ENCODE data around the gene MRPS26. TPM values are rescaled to one million over a fixed set of nuclear protein-coding genes. Genes with fewer than 3 reads are reported as not detected.

Gene MRPS26
- total RNA-seq, 2 donors from 2014 or later = 28.0 to 29.0 TPM

DNA sequence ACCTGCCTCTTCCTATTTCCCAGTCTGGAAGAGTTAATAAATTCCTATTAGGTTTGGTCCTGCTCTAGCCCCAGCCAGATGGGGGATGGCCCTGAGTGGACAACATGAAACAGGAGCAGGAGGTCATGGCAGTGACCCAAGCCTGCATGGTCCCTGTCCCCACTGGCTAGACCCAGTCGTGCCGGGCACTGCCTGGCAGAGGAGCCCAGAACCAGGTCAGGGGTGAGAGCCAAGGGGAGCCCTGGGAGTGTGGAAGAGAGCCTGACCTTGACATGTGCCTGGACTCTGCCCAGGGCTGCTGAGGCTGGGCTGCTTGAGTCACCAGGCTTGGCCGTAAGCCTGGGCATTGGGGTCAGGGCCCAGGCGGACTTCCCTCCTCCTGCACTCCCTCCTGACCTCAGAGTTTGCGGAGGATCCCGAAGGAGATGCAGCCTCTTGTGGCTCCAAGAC lies 35.1 kb downstream of the MRPS26 start:
- no peak for ATAC-seq
- H3K4me1 ChIP-seq = peaks cover 10% of the 10 kb centered on the region
- no peaks in the 10 kb centered on the region for H3K27me3 ChIP-seq
- peak; percentile 23 to 63 (median 30) for DNase-seq
- H3K4me3 ChIP-seq = no peak overlapping the region
- no peak overlapping the region for H3K27ac ChIP-seq
- H3K9me3 ChIP-seq = no peaks in the 10 kb centered on the region
- no peaks in the 10 kb centered on the region for H3K36me3 ChIP-seq (replicated peaks in 1 of 2; ENCODE audit: insufficient read depth in 1 of 2, low read depth in 2 of 2)
- TF ChIP-seq POLR2A (IDR thresholded peaks at IDR 0.05) = no peak
- TF ChIP-seq, protein P1, sequence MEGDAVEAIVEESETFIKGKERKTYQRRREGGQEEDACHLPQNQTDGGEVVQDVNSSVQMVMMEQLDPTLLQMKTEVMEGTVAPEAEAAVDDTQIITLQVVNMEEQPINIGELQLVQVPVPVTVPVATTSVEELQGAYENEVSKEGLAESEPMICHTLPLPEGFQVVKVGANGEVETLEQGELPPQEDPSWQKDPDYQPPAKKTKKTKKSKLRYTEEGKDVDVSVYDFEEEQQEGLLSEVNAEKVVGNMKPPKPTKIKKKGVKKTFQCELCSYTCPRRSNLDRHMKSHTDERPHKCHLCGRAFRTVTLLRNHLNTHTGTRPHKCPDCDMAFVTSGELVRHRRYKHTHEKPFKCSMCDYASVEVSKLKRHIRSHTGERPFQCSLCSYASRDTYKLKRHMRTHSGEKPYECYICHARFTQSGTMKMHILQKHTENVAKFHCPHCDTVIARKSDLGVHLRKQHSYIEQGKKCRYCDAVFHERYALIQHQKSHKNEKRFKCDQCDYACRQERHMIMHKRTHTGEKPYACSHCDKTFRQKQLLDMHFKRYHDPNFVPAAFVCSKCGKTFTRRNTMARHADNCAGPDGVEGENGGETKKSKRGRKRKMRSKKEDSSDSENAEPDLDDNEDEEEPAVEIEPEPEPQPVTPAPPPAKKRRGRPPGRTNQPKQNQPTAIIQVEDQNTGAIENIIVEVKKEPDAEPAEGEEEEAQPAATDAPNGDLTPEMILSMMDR (IDR thresholded peaks at IDR 0.05) = no peak
- intact Hi-C loops (cut with DNase I) = no loop called here
- WGBS, 2 donors = 36 to 48% methylated on average over 4 to 6 of the region's 6 CpGs

DNA sequence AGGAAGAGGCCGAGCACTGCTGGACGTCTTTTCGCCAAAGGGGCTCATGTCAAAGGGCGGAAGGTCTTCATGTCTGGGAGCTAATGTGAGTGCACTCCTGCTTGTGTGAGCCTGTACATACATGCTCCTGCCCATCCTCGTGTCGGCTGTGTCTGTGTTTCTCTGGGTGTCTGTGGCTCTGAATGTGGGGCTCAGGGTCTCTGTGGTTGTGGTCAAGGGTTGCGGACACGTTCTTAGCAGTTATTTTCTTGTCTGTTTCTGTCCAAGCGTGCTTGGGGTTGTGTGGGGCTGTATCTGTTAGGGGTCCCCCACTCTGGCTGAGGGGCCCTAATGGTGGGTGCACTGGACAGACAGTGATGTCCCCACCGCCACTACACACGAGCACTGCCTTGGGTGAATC lies 35.8 kb downstream of the MRPS26 start:
- H3K27me3 ChIP-seq = no peaks in the 10 kb centered on the region
- intact Hi-C loops (cut with DNase I) = no loop called here
- ATAC-seq = no peak

DNA sequence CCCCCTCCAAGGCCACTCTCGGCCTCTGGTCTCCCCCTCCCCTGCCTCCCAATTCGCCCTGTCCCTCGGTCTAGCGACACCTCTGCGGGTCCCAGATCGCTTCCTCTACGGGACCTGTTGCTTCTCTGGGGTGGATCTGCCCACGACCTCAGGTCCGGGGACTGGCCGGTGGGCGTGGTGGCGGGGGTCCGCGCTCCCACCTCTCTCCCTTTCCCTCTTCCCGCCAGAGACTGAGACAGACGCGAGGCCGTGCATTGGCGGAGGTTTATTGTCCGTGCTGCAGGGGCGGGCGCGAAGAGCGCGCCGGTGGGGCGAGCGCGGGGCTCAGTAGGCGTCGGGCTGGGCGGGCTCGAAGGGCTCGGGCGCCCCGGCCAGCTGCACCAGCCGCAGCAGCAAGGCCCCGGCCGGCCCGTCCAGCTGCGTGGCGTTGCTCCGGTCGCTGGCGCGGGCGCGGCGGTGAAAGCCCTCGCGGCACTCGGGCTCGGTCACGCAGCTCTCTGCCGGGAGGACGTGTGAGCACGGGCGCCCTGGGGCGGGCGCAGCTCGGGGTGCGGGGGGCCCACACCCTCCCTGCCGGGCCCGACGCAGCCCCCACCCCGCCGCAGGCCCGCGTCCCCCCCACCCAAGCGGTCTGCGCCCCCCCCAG lies 36.6 kb downstream of the MRPS26 start:
- peak; percentile 30 for ATAC-seq
- H3K27me3 ChIP-seq = no peaks in the 10 kb centered on the region

More for the DNA sequence above, 35.8 kb downstream of the MRPS26 start:
- H3K9me3 ChIP-seq = no peaks in the 10 kb centered on the region
- no peaks in the 10 kb centered on the region for H3K36me3 ChIP-seq (replicated peaks in 1 of 2; ENCODE audit: insufficient read depth in 1 of 2, low read depth in 2 of 2)
- no peak overlapping the region for H3K4me3 ChIP-seq
- no peak overlapping the region for H3K27ac ChIP-seq
- DNase-seq = no peak
- peaks cover 10% of the 10 kb centered on the region for H3K4me1 ChIP-seq
- TF ChIP-seq, protein P1 (IDR thresholded peaks at IDR 0.05) = no peak
- no peak for TF ChIP-seq POLR2A (IDR thresholded peaks at IDR 0.05)
- WGBS, 2 donors = 91% methylated on average over 5 to 11 of the region's 11 CpGs

DNA sequence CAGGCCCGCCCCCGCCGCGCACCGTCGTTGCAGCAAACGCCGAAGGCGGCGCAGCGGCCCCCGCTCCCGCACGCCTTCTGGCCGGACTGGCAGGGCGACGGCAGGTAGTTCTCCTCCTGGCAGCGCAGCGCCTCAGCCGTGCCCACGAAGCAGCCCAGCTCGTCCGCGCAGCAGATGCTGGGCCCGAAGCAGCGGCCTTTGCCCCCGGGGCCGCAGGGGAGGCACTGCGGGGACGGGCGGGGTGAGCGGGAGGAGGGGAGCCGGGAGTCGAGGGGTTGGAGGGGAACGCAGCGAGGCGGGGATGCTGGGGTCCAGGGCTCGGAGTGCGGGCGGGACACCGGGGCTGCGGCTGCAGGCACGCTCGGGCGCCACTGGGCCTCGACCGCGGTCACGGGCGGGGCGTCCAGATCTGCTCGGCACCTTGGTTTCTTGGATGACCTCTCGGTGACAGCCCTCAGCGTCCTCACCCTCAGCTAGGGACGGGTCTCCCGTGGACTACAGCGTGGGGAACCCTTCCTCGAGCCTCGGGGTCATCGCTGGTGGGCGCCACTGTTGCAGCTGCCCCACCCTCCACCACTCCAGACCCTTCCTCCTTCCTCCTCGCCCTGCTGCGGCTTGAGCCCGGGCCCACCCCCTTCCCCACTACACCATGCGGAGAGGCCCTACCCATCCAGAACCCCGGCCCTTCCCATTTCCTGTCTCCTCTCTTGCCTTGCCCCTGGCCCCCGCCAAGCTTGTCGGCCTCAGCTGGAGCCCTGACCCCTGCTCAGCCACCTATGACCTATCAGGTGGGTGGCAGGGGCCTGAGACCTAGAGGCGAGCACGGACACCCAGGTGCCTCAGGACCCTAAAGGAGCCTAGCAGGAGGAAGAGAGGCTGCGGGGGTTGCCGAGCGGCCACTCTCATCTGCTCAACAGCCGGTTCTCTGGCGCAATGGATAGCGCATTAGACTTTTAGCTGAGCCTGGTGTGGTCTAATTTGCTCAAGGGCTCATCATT lies 37.4 kb downstream of the MRPS26 start:
- DNase-seq (no peak), ATAC-seq (no peak)
- no peak overlapping the region for H3K27ac ChIP-seq
- peaks cover 10% of the 10 kb centered on the region for H3K4me1 ChIP-seq
- intact Hi-C loops (cut with DNase I) = no loop called here
- no peaks in the 10 kb centered on the region for H3K36me3 ChIP-seq (replicated peaks in 1 of 2; ENCODE audit: insufficient read depth in 1 of 2, low read depth in 2 of 2)
- H3K9me3 ChIP-seq = no peaks in the 10 kb centered on the region
- TF ChIP-seq, protein P1 (IDR thresholded peaks at IDR 0.05) = no peak
- TF ChIP-seq POLR2A (IDR thresholded peaks at IDR 0.05) = no peak
- no peaks in the 10 kb centered on the region for H3K27me3 ChIP-seq
- no peak overlapping the region for H3K4me3 ChIP-seq
- 21 to 47% methylated on average over 13 to 67 of the region's 76 CpGs for WGBS, 2 donors

More for the DNA sequence above, 36.6 kb downstream of the MRPS26 start:
- H3K9me3 ChIP-seq = no peaks in the 10 kb centered on the region
- WGBS, 2 donors = 6 to 46% methylated on average over 7 to 57 of the region's 71 CpGs
- no peak overlapping the region for H3K27ac ChIP-seq
- no peak overlapping the region for H3K4me3 ChIP-seq
- TF ChIP-seq, protein P1 (IDR thresholded peaks at IDR 0.05) = no peak
- TF ChIP-seq POLR2A (IDR thresholded peaks at IDR 0.05) = no peak
- intact Hi-C loops (cut with DNase I) = no loop called here
- peak in 1 of 4 donors; percentile 24 for DNase-seq
- peaks cover 10% of the 10 kb centered on the region for H3K4me1 ChIP-seq
- H3K36me3 ChIP-seq (replicated peaks in 1 of 2; ENCODE audit: insufficient read depth in 1 of 2, low read depth in 2 of 2) = no peaks in the 10 kb centered on the region
